Measurements from ENCODE around the gene UBE2A.

The UBE2A gene

DNA sequence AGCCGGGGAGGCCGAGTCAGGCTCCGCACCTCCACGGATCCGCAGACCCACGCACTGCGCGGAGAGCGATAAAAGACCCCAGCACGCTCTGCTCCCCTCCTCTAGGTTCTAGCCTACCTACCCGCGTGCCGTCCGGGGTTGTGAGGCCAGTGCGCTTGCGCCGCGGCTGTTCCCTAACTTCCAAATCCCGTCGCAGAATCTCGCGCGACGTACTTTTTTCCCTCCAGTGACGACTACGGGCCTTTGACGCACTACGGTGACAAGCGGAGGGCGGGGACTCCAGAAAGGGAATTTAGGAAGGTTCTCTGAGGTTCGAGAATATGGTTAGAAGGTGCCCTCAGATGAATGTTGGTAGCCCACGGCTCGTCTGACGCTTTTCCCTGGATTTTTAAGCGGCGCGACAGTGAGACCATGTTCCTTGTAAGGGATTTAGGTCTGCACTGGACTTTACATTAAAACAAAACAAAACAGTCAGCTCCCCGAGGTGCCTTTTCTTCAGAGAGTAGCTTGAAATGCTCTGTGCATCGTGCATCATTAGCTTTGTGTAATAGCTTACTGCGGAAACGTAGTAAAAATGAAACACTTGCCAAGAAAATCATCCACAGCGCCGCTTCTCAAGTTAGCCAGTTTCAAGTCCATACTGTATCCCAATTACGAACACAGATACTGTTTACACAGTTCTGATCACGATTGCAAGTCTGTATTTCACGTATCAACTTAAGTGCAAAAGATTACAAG, 32.1 kb downstream of the UBE2A start, which contains the start of gene NKRF:
Gene NKRF (minus strand): TSS at position 145 of the 738 bp plus-strand sequence.
- DNase-seq (ENCODE audit: low read depth in 2 of 3, low spot score in 2 of 3), result peak; percentile 62 to 71 (median 67)

DNA sequence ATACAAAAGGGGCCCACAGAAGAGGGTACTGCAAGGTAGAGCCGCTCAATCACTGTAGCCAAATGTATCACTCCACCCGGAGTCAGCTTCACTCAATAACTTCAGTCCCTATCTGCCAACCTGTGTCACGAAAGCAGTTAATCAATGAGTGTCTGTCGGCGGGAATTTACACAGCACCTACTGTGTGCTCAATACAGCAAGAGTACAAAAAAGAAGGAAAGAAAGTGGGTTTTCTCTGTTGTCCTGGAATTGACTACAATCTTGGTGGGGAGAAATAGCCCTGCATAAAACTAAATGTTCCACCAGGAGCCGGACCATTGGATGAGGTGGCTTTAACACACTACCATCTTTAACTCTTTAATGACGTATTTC, 32.6 kb downstream of the UBE2A start:
- no peak for DNase-seq (ENCODE audit: low read depth in 2 of 3, low spot score in 2 of 3)

- no peak for DNase-seq (ENCODE audit: low read depth in 2 of 3, low spot score in 2 of 3)
These were observed 40.4 kb downstream of the UBE2A start for GRCh38 chrX:119614776-119615175.

DNA sequence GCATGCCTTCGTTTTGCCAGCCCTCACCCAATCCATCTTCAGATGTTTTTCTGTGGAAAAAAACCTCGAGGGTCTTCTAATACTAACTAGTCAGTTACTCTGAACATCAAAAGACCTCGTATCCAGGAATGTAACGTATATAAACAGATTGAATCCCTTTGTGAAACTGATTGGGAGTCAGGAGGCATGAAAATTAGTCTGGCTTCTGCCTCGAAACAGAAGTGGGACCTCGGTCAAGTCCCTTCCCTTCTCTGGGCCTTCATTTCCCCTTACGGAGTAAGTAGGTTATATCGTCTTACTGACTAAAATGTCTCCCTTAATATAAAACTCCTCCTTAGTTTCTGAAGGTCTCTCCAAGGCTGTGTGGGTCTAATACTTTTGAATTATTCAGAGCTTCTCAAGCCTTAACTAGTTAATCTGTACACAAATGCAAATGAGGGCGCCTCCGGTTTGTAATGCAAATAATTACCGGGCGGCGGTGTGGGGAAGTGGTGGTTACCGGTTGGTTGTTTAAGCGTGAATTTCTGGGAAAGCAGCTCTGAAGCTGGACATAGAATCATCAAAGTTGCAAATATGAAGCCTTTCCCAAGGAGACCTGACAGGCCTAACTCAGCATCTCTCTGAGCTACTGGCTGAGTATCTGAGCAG, 43.3 kb downstream of the UBE2A start:
- no peak for DNase-seq (ENCODE audit: low read depth in 2 of 3, low spot score in 2 of 3)

- no peak for DNase-seq (ENCODE audit: low read depth in 2 of 3, low spot score in 2 of 3)
These were observed 44.1 kb downstream of the UBE2A start for GRCh38 chrX:119618439-119618838.

DNA sequence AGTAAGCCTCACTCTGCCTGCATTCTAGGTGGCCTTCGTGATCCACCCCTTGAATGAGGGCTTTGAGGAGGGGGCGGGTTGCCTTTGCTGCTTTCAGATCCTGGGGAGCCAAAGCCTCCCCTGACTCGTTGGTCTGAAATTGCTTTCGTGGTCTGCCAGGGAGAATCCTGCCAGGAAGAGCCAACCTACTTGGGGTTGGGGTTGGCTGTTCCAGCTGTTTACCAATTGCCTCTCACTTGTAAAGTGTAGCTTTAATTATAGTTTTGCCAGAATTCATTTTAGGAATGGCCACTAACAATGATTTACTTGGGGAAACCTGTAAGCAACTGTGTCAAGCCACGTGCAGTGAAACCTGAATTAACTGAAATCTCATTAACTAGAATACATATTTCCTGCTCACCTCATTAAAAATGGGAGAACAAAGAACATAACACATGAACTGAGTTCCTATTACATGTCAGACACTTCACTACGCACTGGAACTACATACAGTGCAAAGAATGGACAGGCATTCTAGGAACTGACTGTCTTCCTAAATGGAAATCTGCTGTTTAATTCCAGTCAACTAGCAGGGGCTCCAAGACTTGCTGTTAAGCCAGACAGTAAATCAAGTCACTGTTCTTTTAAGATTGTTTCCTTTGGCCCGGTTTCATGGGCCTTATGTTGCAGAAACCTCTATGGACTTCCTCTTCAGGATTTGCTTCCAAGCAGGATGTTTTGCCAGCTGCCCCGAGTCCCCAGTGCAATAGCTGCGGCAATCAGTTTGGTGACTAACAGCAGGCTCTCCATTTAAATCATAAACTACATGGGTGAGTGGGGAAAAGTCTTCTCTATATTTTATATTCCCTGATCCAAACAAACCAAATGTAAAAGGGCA, 48.2 kb downstream of the UBE2A start:
- DNase-seq (ENCODE audit: low read depth in 2 of 3, low spot score in 2 of 3), result no peak

- no peak for DNase-seq (ENCODE audit: low read depth in 2 of 3, low spot score in 2 of 3)
These were observed 50.1 kb downstream of the UBE2A start for GRCh38 chrX:119624417-119624816.

- no peak for DNase-seq (ENCODE audit: low read depth in 2 of 3, low spot score in 2 of 3)
These were observed 50.7 kb downstream of the UBE2A start for GRCh38 chrX:119624951-119625668.

DNA sequence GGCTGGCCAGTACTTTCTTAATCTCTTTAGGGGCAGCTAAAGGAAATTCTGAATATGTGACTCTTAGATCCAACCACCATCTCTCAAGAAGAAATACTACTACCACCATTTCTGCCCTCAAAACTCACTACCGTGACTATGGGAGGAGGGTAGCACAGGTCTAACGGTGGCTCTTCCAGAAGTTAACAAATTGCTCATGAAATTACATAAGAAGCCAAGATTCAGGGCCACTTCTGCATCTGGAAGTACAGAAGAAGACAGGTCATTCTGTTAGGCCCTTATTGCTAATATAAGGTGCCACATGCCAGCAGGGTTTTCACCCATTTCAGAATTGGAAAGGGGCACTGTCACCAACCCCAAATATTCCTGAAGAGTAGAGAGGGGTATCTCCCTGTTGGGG, 51.5 kb downstream of the UBE2A start:
- no peak for DNase-seq (ENCODE audit: low read depth in 2 of 3, low spot score in 2 of 3)

All from activated CD8-positive, alpha-beta memory T cell treated with anti-CD3 and anti-CD28 coated beads for 48 hours (primary cell).